ENCODE data around the gene RPTOR. TPM values are rescaled to one million over a fixed set of nuclear protein-coding genes. Genes with fewer than 3 reads are reported as not detected.

The RPTOR gene
- total RNA-seq, 1 donor from 2014 or later: 21.8 TPM

DNA sequence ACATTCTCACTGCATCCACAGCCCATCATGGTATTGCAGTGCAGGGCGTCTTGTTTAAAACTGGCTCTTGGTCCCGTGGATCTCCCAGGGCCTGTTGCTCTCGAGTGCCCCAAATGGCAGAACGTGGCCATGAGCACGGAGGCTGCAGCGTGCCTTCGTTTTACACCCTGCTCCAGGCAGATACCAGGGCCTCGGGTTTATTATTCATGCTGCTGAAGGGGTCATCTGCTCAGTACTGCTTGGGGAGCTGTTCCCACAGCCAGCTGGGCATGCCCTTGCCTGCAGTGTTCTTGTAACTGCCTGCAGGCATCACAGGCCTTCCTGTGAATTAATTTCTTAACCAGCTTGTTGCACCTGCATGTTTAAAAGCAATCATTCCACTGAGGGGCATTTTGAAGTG lies 317.3 kb downstream of the RPTOR start:
- Histone ChIP-seq H3K9me3 (replicated peaks) (no peaks in the 10 kb centered on the region), H3K4me3 (no peak overlapping the region), H3K4me1 (peaks cover 22% of the 10 kb centered on the region), H3K27me3 (ENCODE audit: low read depth) (no peaks in the 10 kb centered on the region), H3K27ac (replicated peaks) (no peak overlapping the region), H3K36me3 (peaks cover 13% of the 10 kb centered on the region)
- no peak for DNase-seq
- intact Hi-C loops (cut with micrococcal nuclease): loop anchor here (10.0 kb wide), 1 partner anchor 113 kb away; no protein-coding TSS in a partner anchor
- TF ChIP-seq, protein P1, sequence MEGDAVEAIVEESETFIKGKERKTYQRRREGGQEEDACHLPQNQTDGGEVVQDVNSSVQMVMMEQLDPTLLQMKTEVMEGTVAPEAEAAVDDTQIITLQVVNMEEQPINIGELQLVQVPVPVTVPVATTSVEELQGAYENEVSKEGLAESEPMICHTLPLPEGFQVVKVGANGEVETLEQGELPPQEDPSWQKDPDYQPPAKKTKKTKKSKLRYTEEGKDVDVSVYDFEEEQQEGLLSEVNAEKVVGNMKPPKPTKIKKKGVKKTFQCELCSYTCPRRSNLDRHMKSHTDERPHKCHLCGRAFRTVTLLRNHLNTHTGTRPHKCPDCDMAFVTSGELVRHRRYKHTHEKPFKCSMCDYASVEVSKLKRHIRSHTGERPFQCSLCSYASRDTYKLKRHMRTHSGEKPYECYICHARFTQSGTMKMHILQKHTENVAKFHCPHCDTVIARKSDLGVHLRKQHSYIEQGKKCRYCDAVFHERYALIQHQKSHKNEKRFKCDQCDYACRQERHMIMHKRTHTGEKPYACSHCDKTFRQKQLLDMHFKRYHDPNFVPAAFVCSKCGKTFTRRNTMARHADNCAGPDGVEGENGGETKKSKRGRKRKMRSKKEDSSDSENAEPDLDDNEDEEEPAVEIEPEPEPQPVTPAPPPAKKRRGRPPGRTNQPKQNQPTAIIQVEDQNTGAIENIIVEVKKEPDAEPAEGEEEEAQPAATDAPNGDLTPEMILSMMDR (IDR thresholded peaks at IDR 0.05; ENCODE audit: borderline replicate concordance): peak; percentile 54

DNA sequence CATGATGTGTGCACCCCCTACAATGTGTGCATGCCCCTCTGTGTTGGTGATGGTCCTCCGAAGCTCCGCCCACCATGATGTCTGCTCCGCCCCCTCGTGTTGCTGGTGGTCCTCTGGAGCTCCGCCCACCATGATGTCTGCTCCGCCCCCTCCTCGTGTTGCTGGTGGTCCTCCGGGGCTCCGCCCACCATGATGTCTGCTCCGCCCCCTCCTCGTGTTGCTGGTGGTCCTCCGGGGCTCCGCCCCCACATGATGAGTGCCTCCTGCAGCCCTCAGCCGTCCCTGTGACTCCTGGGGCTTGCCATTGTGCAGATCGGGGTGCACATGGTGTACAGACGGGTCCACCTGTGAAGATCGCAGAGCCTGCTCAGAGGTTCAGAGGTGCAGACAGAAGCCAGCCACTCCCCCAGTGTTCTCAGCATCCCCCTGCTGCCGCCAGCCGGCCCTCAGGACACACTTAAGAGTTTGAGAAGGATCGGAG lies 317.9 kb downstream of the RPTOR start:
- TF ChIP-seq, protein P1 (IDR thresholded peaks at IDR 0.05; ENCODE audit: borderline replicate concordance): no peak
- H3K36me3 ChIP-seq: peaks cover 9% of the 10 kb centered on the region
- peaks cover 22% of the 10 kb centered on the region for H3K4me1 ChIP-seq
- intact Hi-C loops (cut with micrococcal nuclease): loop anchor here (10.0 kb wide), 1 partner anchor 112 kb away; no protein-coding TSS in a partner anchor
- H3K9me3 ChIP-seq (replicated peaks): no peaks in the 10 kb centered on the region
- no peak overlapping the region for H3K27ac ChIP-seq (replicated peaks)
- no peaks in the 10 kb centered on the region for H3K27me3 ChIP-seq (ENCODE audit: low read depth)
- no peak for DNase-seq
- H3K4me3 ChIP-seq: no peak overlapping the region

- H3K4me3 ChIP-seq: no peak overlapping the region
- TF ChIP-seq, protein P1 (IDR thresholded peaks at IDR 0.05; ENCODE audit: borderline replicate concordance): no peak
- H3K27ac ChIP-seq (replicated peaks): no peak overlapping the region
- H3K4me1 ChIP-seq: peaks cover 22% of the 10 kb centered on the region
- H3K9me3 ChIP-seq (replicated peaks): no peaks in the 10 kb centered on the region
- intact Hi-C loops (cut with micrococcal nuclease): loop anchor here (10.0 kb wide), 1 partner anchor 112 kb away; no protein-coding TSS in a partner anchor
- no peak for DNase-seq
- H3K27me3 ChIP-seq (ENCODE audit: low read depth): no peaks in the 10 kb centered on the region
- H3K36me3 ChIP-seq: peaks cover 5% of the 10 kb centered on the region
Measured at GRCh38 chr17:80862978-80863377, 318.3 kb downstream of the RPTOR start.

- TF ChIP-seq, protein P1 (IDR thresholded peaks at IDR 0.05; ENCODE audit: borderline replicate concordance): no peak
Measured at GRCh38 chr17:80863626-80864025, 319.0 kb downstream of the RPTOR start.

DNA sequence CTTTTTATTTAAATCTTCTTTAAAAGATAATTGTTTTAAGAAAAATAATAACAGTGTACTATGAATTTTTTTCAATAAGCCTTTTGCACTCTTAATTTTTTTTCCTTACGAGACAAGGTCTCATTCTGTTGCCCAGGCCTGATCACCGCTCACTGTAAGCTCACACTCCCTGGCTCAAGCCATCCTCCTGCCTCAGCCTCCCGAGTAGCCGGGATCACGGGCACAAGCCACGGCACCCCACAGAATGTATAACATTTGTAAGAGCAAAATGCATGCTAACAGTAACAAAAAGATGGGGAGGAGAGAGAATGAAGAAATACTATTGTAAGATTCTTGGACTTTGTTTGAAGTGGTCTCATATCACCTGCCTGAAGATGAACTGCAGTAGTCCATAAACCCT lies 320.1 kb downstream of the RPTOR start:
- Histone ChIP-seq H3K4me1 (peaks cover 6% of the 10 kb centered on the region), H3K36me3 (peaks cover 5% of the 10 kb centered on the region), H3K4me3 (no peak overlapping the region), H3K27ac (replicated peaks) (no peak overlapping the region), H3K9me3 (replicated peaks) (no peaks in the 10 kb centered on the region), H3K27me3 (ENCODE audit: low read depth) (no peaks in the 10 kb centered on the region)
- no peak for DNase-seq
- intact Hi-C loops (cut with micrococcal nuclease): loop anchor here (10.0 kb wide), 1 partner anchor 110 kb away; no protein-coding TSS in a partner anchor
- TF ChIP-seq, protein P1 (IDR thresholded peaks at IDR 0.05; ENCODE audit: borderline replicate concordance): no peak

More at GRCh38 chr17:80863626-80864025, 319.0 kb downstream of the RPTOR start:
- H3K9me3 ChIP-seq (replicated peaks): no peaks in the 10 kb centered on the region
- H3K4me3 ChIP-seq: no peak overlapping the region
- no peak overlapping the region for H3K27ac ChIP-seq (replicated peaks)
- H3K27me3 ChIP-seq (ENCODE audit: low read depth): no peaks in the 10 kb centered on the region
- intact Hi-C loops (cut with micrococcal nuclease): loop anchor here (10.0 kb wide), 1 partner anchor 111 kb away; no protein-coding TSS in a partner anchor
- no peak for DNase-seq
- peaks cover 5% of the 10 kb centered on the region for H3K36me3 ChIP-seq
- H3K4me1 ChIP-seq: peaks cover 17% of the 10 kb centered on the region
